Type B pancreatic cell (in vitro differentiated cells): ENCODE measurements around the gene CNN2. TPM values are rescaled to one million over a fixed set of nuclear protein-coding genes. Genes with fewer than 3 reads are reported as not detected.

Experiments used
- DNase-seq: peaks from one replicate; pipeline ENCODE4 v3.0.0; 2021; ENCODE audit warnings: mixed read lengths; ENCODE audit not compliant: unreplicated experiment; ENCODE audit errors: extremely low spot score
- H3K27ac Mint-ChIP-seq: 2 replicates; pipeline ENCODE4 v1.8.0; 2021; ENCODE audit warnings: mild to moderate bottlenecking, mixed read lengths
- H3K27me3 Mint-ChIP-seq: 2 replicates; pipeline ENCODE4 v1.8.0; 2021; ENCODE audit warnings: mixed read lengths
- H3K36me3 Mint-ChIP-seq: 2 replicates; pipeline ENCODE4 v1.8.0; 2021; ENCODE audit warnings: mixed read lengths
- H3K4me1 Mint-ChIP-seq: one replicate; pipeline ENCODE4 v1.8.0; 2021; ENCODE audit warnings: mixed read lengths; ENCODE audit not compliant: unreplicated experiment
- H3K4me3 Mint-ChIP-seq: 2 replicates; pipeline ENCODE4 v1.8.0; 2021; ENCODE audit warnings: mild to moderate bottlenecking, mixed read lengths
- H3K9me3 Mint-ChIP-seq: 2 replicates; pipeline ENCODE4 v1.8.0; 2021; ENCODE audit warnings: mixed read lengths
- total RNA-seq: library from RNA; stranded (reverse); gene quantifications from 2 replicates; pipeline ENCODE4 v1.2.1, GENCODE V29; 2021; ENCODE audit warnings: low replicate concordance
- TF ChIP-seq, protein P1 (sequence below): fragments of 200-600 bp; sonication (generic); conservative IDR thresholded peaks from 2 replicates; pipeline ENCODE4 v1.5.0; 2021; ENCODE audit warnings: antibody characterized with exemption, mild to moderate bottlenecking

The CNN2 gene
- total RNA-seq, 1 donor from 2014 or later = 276 TPM

DNA sequence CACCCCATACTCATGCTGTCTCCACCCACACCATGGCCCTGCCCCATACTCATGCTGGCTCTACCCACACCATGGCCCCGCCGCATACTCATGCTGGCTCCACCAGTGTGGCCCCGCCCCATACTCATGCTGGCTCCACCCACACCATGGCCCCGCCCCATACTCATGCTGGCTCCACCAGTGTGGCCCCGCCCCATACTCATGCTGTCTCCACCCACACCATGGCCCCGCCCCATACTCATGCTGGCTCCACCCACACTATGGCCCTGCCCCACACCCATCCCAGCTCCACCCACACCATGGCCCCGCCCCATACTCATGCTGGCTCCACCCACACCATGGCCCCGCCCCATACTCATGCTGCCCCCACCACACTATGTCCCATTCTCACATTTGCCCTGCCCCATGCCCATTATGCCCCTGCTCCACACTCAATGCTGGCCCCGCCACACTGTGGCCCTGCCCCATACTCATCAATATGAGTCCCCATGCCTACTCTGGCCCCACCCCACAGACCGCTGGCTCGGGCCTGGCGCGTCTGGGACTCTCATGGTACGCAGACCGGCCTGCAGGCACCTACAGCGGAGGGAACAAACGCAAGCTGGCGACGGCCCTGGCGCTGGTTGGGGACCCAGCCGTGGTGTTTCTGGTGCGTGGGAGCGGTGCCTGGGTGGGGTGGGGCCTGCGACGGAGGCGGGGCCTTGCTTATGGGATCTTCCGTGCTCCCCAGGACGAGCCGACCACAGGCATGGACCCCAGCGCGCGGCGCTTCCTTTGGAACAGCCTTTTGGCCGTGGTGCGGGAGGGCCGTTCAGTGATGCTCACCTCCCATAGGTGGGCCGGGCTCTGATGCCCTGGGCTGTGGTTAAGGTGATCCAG lies 36.9 kb downstream of the CNN2 start:
- no peak overlapping the region for H3K4me3 Mint-ChIP-seq
- DNase-seq = no peak
- no peaks in the 10 kb centered on the region for H3K9me3 Mint-ChIP-seq
- H3K36me3 Mint-ChIP-seq = no peaks in the 10 kb centered on the region
- peaks cover 21% of the 10 kb centered on the region for H3K27me3 Mint-ChIP-seq
- H3K27ac Mint-ChIP-seq = no peak overlapping the region
- H3K4me1 Mint-ChIP-seq = no peaks in the 10 kb centered on the region
- TF ChIP-seq, protein P1, sequence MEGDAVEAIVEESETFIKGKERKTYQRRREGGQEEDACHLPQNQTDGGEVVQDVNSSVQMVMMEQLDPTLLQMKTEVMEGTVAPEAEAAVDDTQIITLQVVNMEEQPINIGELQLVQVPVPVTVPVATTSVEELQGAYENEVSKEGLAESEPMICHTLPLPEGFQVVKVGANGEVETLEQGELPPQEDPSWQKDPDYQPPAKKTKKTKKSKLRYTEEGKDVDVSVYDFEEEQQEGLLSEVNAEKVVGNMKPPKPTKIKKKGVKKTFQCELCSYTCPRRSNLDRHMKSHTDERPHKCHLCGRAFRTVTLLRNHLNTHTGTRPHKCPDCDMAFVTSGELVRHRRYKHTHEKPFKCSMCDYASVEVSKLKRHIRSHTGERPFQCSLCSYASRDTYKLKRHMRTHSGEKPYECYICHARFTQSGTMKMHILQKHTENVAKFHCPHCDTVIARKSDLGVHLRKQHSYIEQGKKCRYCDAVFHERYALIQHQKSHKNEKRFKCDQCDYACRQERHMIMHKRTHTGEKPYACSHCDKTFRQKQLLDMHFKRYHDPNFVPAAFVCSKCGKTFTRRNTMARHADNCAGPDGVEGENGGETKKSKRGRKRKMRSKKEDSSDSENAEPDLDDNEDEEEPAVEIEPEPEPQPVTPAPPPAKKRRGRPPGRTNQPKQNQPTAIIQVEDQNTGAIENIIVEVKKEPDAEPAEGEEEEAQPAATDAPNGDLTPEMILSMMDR = no peak

DNA sequence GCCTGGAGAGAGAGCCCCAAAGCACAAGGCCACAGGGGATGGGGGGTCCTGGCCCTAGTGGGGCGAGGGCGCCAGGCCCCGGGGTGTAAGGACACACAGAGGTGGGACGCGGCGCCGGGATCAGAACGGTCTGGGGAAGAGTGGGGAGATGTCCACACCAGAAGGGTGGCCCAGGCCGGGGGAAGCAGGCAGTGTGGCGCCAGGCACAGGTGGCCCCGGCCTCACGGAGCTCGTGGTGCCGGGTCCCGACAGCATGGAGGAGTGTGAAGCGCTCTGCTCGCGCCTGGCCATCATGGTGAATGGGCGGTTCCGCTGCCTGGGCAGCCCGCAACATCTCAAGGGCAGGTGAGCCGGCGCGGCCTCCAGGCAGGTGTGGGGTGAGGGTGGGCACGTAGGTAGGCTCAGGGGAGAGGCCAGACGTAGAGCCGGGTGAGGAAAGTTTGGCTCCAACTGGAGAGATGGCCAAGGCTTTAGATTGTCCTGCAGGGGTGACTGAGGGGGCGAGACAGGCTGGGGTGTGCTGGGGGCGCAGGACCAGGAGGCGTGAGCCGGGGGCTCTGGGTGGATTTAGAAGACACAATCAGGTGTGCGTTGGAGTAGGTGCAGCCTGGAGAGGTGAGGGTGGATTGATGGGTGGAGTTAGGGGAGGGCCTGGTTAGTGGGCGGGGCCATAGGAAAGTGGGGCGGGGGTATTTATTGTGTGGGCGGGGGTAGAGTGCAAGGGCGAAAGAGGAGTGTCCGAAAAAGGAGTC lies 37.7 kb downstream of the CNN2 start:
- no peak overlapping the region for H3K27ac Mint-ChIP-seq
- H3K36me3 Mint-ChIP-seq = no peaks in the 10 kb centered on the region
- no peaks in the 10 kb centered on the region for H3K4me1 Mint-ChIP-seq
- H3K4me3 Mint-ChIP-seq = peak overlapping the region; percentile 52
- no peaks in the 10 kb centered on the region for H3K9me3 Mint-ChIP-seq
- TF ChIP-seq, protein P1 = no peak
- H3K27me3 Mint-ChIP-seq = peaks cover 28% of the 10 kb centered on the region
- no peak for DNase-seq

DNA sequence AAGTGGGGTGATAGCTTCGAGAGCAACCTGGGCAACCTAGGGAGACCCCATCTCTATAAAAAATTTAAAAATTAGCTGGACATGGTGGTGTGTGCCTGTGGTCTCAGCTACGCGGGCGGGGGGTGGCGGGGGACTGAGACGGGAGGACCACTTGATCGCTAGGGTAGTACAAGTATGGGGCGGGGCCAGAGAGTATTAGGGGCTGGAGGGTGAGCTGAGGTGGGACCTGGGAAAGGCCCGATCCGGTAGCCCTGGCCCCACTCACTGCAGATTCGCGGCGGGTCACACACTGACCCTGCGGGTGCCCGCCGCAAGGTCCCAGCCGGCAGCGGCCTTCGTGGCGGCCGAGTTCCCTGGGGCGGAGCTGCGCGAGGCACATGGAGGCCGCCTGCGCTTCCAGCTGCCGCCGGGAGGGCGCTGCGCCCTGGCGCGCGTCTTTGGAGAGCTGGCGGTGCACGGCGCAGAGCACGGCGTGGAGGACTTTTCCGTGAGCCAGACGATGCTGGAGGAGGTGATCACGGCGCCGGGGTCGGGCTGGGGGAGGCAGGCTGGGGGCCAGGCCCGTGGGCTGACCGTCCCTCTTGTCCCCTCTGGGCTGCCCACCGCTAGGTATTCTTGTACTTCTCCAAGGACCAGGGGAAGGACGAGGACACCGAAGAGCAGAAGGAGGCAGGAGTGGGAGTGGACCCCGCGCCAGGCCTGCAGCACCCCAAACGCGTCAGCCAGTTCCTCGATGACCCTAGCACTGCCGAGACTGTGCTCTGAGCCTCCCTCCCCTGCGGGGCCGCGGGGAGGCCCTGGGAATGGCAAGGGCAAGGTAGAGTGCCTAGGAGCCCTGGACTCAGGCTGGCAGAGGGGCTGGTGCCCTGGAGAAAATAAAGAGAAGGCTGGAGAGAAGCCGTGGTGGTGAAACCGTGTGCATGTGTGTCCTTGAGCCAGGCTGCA lies 38.5 kb downstream of the CNN2 start:
- DNase-seq = no peak
- no peaks in the 10 kb centered on the region for H3K36me3 Mint-ChIP-seq
- peak overlapping the region; percentile 61 for H3K4me3 Mint-ChIP-seq
- no peaks in the 10 kb centered on the region for H3K9me3 Mint-ChIP-seq
- peaks cover 36% of the 10 kb centered on the region for H3K27me3 Mint-ChIP-seq
- no peaks in the 10 kb centered on the region for H3K4me1 Mint-ChIP-seq
- TF ChIP-seq, protein P1 = peak; percentile 84
- no peak overlapping the region for H3K27ac Mint-ChIP-seq

DNA sequence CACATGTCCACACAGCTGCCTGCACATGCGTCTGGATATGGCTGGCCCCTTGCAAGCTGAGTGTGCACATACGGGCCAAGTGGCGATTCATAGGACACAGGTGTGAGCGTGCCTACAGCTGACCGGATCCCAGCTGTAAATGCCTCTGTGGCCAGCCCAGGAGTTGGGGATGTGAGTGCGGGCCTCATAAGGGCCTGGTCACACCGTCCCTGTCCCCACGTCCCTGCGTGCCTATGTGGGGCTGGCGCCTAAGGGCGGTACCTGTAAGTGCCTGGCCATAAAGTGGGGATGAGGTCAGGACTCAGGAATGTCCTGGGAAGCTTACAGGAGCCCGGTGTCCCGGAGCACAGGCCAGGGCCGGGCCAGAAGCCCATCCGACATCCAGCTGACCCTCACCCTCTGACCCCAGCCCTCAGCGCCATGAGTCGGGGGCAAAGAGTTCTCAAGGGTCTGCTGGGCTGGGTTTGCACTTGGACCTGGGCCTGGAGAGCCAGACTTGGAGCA lies 39.2 kb downstream of the CNN2 start:
- no peaks in the 10 kb centered on the region for H3K4me1 Mint-ChIP-seq
- no peak for DNase-seq
- peak overlapping the region; percentile 61 for H3K4me3 Mint-ChIP-seq
- no peak overlapping the region for H3K27ac Mint-ChIP-seq
- TF ChIP-seq, protein P1 = no peak
- no peaks in the 10 kb centered on the region for H3K36me3 Mint-ChIP-seq
- peaks cover 42% of the 10 kb centered on the region for H3K27me3 Mint-ChIP-seq
- no peaks in the 10 kb centered on the region for H3K9me3 Mint-ChIP-seq

DNA sequence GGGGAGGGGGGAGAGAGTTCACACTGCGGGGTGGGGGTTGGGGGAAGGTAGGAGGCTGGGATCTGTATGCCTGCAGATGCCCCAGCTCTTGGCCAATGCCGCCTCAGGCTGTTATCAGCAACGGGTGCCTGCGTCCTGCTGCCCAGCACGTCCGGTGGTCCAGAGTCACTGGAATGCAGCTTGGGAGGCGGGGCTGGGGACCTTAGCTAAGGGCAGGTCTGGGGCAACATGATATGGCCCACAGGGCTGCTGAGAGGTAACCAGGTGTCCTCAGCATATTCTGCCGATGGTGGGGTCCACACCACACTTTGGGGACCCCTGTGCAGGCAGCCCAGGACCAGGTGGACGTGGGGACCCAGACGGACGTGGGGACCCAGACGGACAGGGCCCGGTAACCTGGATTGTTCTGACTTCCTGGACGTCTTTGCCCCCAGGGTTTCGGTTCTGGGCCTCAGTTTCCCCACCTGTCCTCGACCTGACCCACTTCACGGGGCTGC lies 39.9 kb downstream of the CNN2 start:
- Mint-ChIP-seq H3K4me1 (no peaks in the 10 kb centered on the region), H3K27ac (no peak overlapping the region), H3K36me3 (no peaks in the 10 kb centered on the region), H3K4me3 (no peak overlapping the region), H3K27me3 (peaks cover 43% of the 10 kb centered on the region), H3K9me3 (no peaks in the 10 kb centered on the region)
- TF ChIP-seq, protein P1 = no peak
- no peak for DNase-seq
